GM12892 (cell line): ENCODE results near the gene HACE1.

ENCODE experiments used
- POLR2A ChIP-seq: IDR thresholded peaks from 2 replicates; pipeline ENCODE4 v1.6.1; 2011; ENCODE audit warnings: low read depth, low read length, control low read depth
- POLR2AphosphoS5 ChIP-seq: IDR thresholded peaks from 2 replicates; pipeline ENCODE4 v1.6.1; 2011; ENCODE audit warnings: low read depth, low read length, control low read depth
- TAF1 ChIP-seq: IDR thresholded peaks from 2 replicates; pipeline ENCODE4 v1.6.1; 2011; ENCODE audit warnings: low read depth, mild to moderate bottlenecking, control low read depth, low read length, borderline replicate concordance

DNA sequence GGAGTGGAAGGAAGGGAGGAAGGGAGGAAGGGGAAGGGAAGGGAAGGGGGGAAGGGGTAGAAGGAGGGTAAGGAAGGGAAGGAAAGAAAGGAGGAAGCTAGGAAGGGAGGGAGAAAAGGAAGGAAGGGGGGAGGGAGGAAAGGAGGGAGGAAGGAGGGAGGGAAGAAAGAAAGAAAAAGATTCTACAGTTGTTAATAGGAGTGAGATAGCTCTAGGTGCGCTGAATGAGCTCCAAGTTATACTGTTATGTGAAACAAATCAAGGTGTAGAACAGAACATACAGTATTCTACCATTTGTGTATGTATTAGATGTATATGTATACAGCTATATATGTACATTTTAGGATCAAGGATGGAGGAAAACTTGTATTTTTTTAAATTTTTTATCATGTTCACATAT lies 167.7 kb downstream of the HACE1 start:
- TF ChIP-seq POLR2A, result no peak
- no peak for TF ChIP-seq POLR2AphosphoS5
- TF ChIP-seq TAF1, result no peak
